GM12874 (cell line): ENCODE data around the gene FOXI2.

Source experiments
- CTCF ChIP-seq: IDR thresholded peaks from 2 replicates; pipeline ENCODE4 v1.5.1; 2011; ENCODE audit warnings: low read depth, mild to moderate bottlenecking, control low read depth, low read length, moderate library complexity; ENCODE audit not compliant: insufficient read depth

Gene FOXI2

GRCh38 chr10:127736222-127736914, 617 bp upstream of the FOXI2 start:
- TF ChIP-seq CTCF = no peak

GRCh38 chr10:127737563-127738511, 852 bp downstream of the FOXI2 start:
- no peak for TF ChIP-seq CTCF

- no peak for TF ChIP-seq CTCF
These were observed 1.8 kb downstream of the FOXI2 start for GRCh38 chr10:127738512-127739424.

GRCh38 chr10:127739908-127740307, 2.9 kb downstream of the FOXI2 start:
- no peak for TF ChIP-seq CTCF

- no peak for TF ChIP-seq CTCF
These were observed 3.6 kb downstream of the FOXI2 start for GRCh38 chr10:127740596-127740995.

- no peak for TF ChIP-seq CTCF
These were observed 6.2 kb downstream of the FOXI2 start for GRCh38 chr10:127743205-127743604.
